HepG2 (cell line): ENCODE measurements around the gene SEC14L2. TPM values are rescaled to one million over a fixed set of nuclear protein-coding genes. Genes with fewer than 3 reads are reported as not detected.

ENCODE experiments used
- DBP ChIP-seq: sonication (generic); formaldehyde crosslinking; IDR thresholded peaks from 2 replicates; pipeline ENCODE4 v1.4.0; 2020; ENCODE audit warnings: missing genetic modification reagents; ENCODE audit errors: not compliant biosample characterization
- ETS1 ChIP-seq: sonication (generic); formaldehyde crosslinking; IDR thresholded peaks from 2 replicates; pipeline ENCODE4 v1.4.0; 2020; ENCODE audit warnings: missing genetic modification reagents
- FLYWCH1 ChIP-seq: sonication (generic); formaldehyde crosslinking; IDR thresholded peaks from 2 replicates; pipeline ENCODE4 v1.8.1; 2023; ENCODE audit warnings: mild to moderate bottlenecking, missing genetic modification reagents
- IKZF4 ChIP-seq: sonication (generic); formaldehyde crosslinking; IDR thresholded peaks from 2 replicates; pipeline ENCODE4 v1.5.1; 2020; ENCODE audit warnings: borderline replicate concordance, mild to moderate bottlenecking, low read depth, missing genetic modification reagents; ENCODE audit errors: not compliant biosample characterization
- KLF12 ChIP-seq: sonication (generic); formaldehyde crosslinking; IDR thresholded peaks from 2 replicates; pipeline ENCODE4 v1.4.0; 2020; ENCODE audit warnings: missing genetic modification reagents, borderline replicate concordance
- MAZ ChIP-seq, 2 experiments: sonication (generic) in 1 of 2; formaldehyde crosslinking in 1 of 2; IDR thresholded peaks; 2 replicates each; pipeline versions ENCODE4 v1.5.0 to v1.6.1; 2012 to 2020; ENCODE audit warnings: low read depth in 2 of 2, mild to moderate bottlenecking in 2 of 2, borderline replicate concordance in 1 of 2, improper control_type of control experiment in 1 of 2, low read length in 1 of 2, missing genetic modification reagents in 1 of 2, moderate library complexity in 1 of 2
- MZF1 ChIP-seq: sonication (generic); formaldehyde crosslinking; IDR thresholded peaks from 2 replicates; pipeline ENCODE4 v1.8.1; 2023; ENCODE audit warnings: mild to moderate bottlenecking, missing genetic modification reagents, borderline replicate concordance
- NAIF1 ChIP-seq: sonication (generic); formaldehyde crosslinking; IDR thresholded peaks from 2 replicates; pipeline ENCODE4 v1.5.0; 2020; ENCODE audit warnings: mild to moderate bottlenecking, missing genetic modification reagents, borderline replicate concordance
- PCBP2 ChIP-seq: fragments of 200-400 bp; formaldehyde crosslinking; optimal IDR thresholded peaks from 2 replicates; pipeline ENCODE3; 2018; ENCODE audit warnings: low read length, low read depth; ENCODE audit not compliant: poor library complexity, severe bottlenecking
- PLRG1 ChIP-seq: fragments of 450-650 bp; conservative IDR thresholded peaks from 2 replicates; pipeline ENCODE4 v1.6.1; 2016
- SMC3 ChIP-seq: IDR thresholded peaks from 2 replicates; pipeline ENCODE4 v1.6.1; 2011; ENCODE audit warnings: low read length, improper control_type of control experiment
- TBX2 ChIP-seq: sonication (generic); formaldehyde crosslinking; IDR thresholded peaks from 2 replicates; pipeline ENCODE4 v1.5.0; 2020; ENCODE audit warnings: missing genetic modification reagents, mild to moderate bottlenecking, borderline replicate concordance
- TCF7L2 ChIP-seq: IDR thresholded peaks from 2 replicates; pipeline ENCODE4 v1.6.1; 2011; ENCODE audit warnings: mild to moderate bottlenecking, low read depth, low read length, moderate library complexity
- ZBTB34 ChIP-seq: sonication (generic); formaldehyde crosslinking; IDR thresholded peaks from 2 replicates; pipeline ENCODE4 v1.8.0; 2022; ENCODE audit warnings: mild to moderate bottlenecking, missing genetic modification reagents
- ZNF18 ChIP-seq: sonication (generic); formaldehyde crosslinking; IDR thresholded peaks from 2 replicates; pipeline ENCODE4 v1.8.0; 2022; ENCODE audit warnings: mild to moderate bottlenecking, missing genetic modification reagents; ENCODE audit not compliant: insufficient replicate concordance
- ZNF205 ChIP-seq: IDR thresholded peaks from 2 replicates; pipeline ENCODE4 v1.6.1; 2018; ENCODE audit warnings: missing biosample characterization, missing genetic modification reagents
- ZNF235 ChIP-seq: sonication (generic); formaldehyde crosslinking; IDR thresholded peaks from 2 replicates; pipeline ENCODE4 v1.8.1; 2023; ENCODE audit warnings: mild to moderate bottlenecking, missing genetic modification reagents, borderline replicate concordance
- ZNF574 ChIP-seq: sonication (generic); formaldehyde crosslinking; IDR thresholded peaks from 2 replicates; pipeline ENCODE4 v1.4.0; 2020; ENCODE audit warnings: missing genetic modification reagents
- ZNF740 ChIP-seq: sonication (generic); formaldehyde crosslinking; IDR thresholded peaks from 2 replicates; pipeline ENCODE4 v1.4.0; 2020; ENCODE audit warnings: missing genetic modification reagents
- ZNF883 ChIP-seq: sonication (generic); formaldehyde crosslinking; IDR thresholded peaks from 2 replicates; pipeline ENCODE4 v1.5.1; 2020; ENCODE audit warnings: mild to moderate bottlenecking, missing genetic modification reagents; ENCODE audit errors: not compliant biosample characterization
- polyA plus RNA-seq, 8 experiments: library from polyadenylated mRNA; depleted of rRNA in 3 of 8; stranded (reverse) in 7 of 8; unstranded in 1 of 8; fragments of >200 nt; fragmentation: Illumina TruSeq in 4 of 8; extraction: Trizol in 4 of 8; gene quantifications; 2 replicates each; pipeline versions ENCODE4 v1.2.1 to v1.2.3, GENCODE V29; 2011 to 2016; ENCODE audit warnings: low read depth in 4 of 8, missing spikeins in 1 of 8, mixed read lengths in 1 of 8; ENCODE audit not compliant: insufficient read depth in 1 of 8
- total RNA-seq, 5 experiments: library from RNA; depleted of rRNA; stranded (reverse); fragments of >200 nt; fragmentation: Illumina TruSeq; extraction: Trizol; gene quantifications; 2 replicates each; pipeline ENCODE4 v1.2.3, GENCODE V29; 2016; ENCODE audit warnings: low read depth in 1 of 5

Gene SEC14L2
- total and polyA plus RNA-seq, 2 of the 13 experiments (the other 11 are each of a cell fraction or from before 2014, with no cell fraction given) = 4.1 to 5.1 TPM

GRCh38 chr22:30423301-30423958 is 26.6 kb downstream of the SEC14L2 start (continued):
- TF ChIP-seq ZNF574 (CRISPR knock-in tag) (no peak), SMC3 (no peak), ZNF740 (no peak), FLYWCH1 (CRISPR knock-in tag) (no peak), ZNF235 (CRISPR knock-in tag) (peak; percentile 72), PLRG1 (no peak), KLF12 (CRISPR knock-in tag) (no peak), ETS1 (CRISPR knock-in tag) (0 out of 2 replicates have a peak, but pooled peaks have one; percentile 8), NAIF1 (CRISPR knock-in tag) (peak; percentile 94), ZNF883 (CRISPR knock-in tag) (peak; percentile 18), TCF7L2 (no peak), MAZ (IDR thresholded peaks at IDR 0.05; ENCODE audit: borderline replicate concordance, low read depth, low read length) (no peak), MAZ (CRISPR knock-in tag; IDR thresholded peaks at IDR 0.05; ENCODE audit: low read depth) (no peak), DBP (CRISPR knock-in tag) (peak; percentile 38), TBX2 (CRISPR knock-in tag) (no peak), ZBTB34 (peak; percentile 53; the same call in 1 of the 2 replicates), ZNF205 (CRISPR knock-in tag) (no peak; the same call in 1 of the 2 replicates), MZF1 (CRISPR knock-in tag) (peak; percentile 84; the same call in 1 of the 2 replicates), IKZF4 (no peak), PCBP2 (peak; percentile 18), ZNF18 (peak; percentile 87)
